DND-41 (cell line): ENCODE results near the gene ANGPTL4.

Source experiments
- ATAC-seq: fragments of 200-7000 bp; cut with Tn5 transposase; 3 replicates; pipeline ENCODE4 v1.9.1; 2021; ENCODE audit warnings: low read depth; ENCODE audit not compliant: insufficient read depth
- DNase-seq: peaks from one replicate; pipeline ENCODE4 v3.0.0-alpha.2; 2020
- H2AFZ ChIP-seq: 2 replicates; pipeline ENCODE4 v1.6.0; 2012; ENCODE audit warnings: low read depth, low read length
- H3K27ac ChIP-seq: 2 replicates; pipeline ENCODE4 v1.5.1; 2012; ENCODE audit warnings: low read length, inconsistent platforms
- H3K27me3 ChIP-seq: fragments of 200-600 bp; sonication (generic); 2 replicates; pipeline ENCODE4 v1.6.0; 2012; ENCODE audit warnings: low read length, mild to moderate bottlenecking, inconsistent platforms; ENCODE audit not compliant: insufficient read depth, poor library complexity
- H3K36me3 ChIP-seq: 2 replicates; pipeline ENCODE4 v1.5.1; 2012; ENCODE audit warnings: low read length, inconsistent platforms; ENCODE audit not compliant: insufficient read depth
- H3K4me1 ChIP-seq: 2 replicates; pipeline ENCODE4 v1.5.1; 2012; ENCODE audit warnings: mild to moderate bottlenecking, low read length; ENCODE audit not compliant: insufficient read depth
- H3K4me2 ChIP-seq: 2 replicates; pipeline ENCODE4 v1.6.0; 2012; ENCODE audit warnings: mild to moderate bottlenecking, moderate library complexity, low read length, inconsistent platforms; ENCODE audit not compliant: insufficient read depth
- H3K4me3 ChIP-seq, 2 experiments: fragments of 200-600 bp in 1 of 2; shearing (Covaris generic) in 1 of 2; 2 replicates each; pipeline ENCODE4 v1.5.1; 2012 to 2016; ENCODE audit warnings: inconsistent platforms in 2 of 2, low read length in 2 of 2, mild to moderate bottlenecking in 2 of 2, low read depth in 1 of 2, moderate library complexity in 1 of 2
- H3K79me2 ChIP-seq: 2 replicates; pipeline ENCODE4 v1.6.0; 2012; ENCODE audit warnings: low read length, inconsistent platforms; ENCODE audit not compliant: insufficient read depth
- H3K9ac ChIP-seq: 2 replicates; pipeline ENCODE4 v1.6.0; 2012; ENCODE audit warnings: low read depth, mild to moderate bottlenecking, inconsistent platforms, low read length, moderate library complexity
- H3K9me3 ChIP-seq: 2 replicates; pipeline ENCODE4 v1.5.1; 2012; ENCODE audit warnings: low read length, moderate library complexity, mild to moderate bottlenecking, inconsistent platforms; ENCODE audit not compliant: insufficient read depth, severe bottlenecking
- H4K20me1 ChIP-seq: 2 replicates; pipeline ENCODE4 v1.6.0; 2012; ENCODE audit warnings: low read length; ENCODE audit not compliant: insufficient read depth
- CTCF ChIP-seq: IDR thresholded peaks from 2 replicates; pipeline ENCODE4 v1.5.1; 2012; ENCODE audit warnings: borderline replicate concordance, low read length, moderate library complexity, mild to moderate bottlenecking; ENCODE audit not compliant: poor library complexity, severe bottlenecking; ENCODE audit errors: extremely low read depth
- EZH2 ChIP-seq: IDR thresholded peaks from 3 replicates; pipeline ENCODE4 v1.6.1; 2012; ENCODE audit warnings: borderline replicate concordance, low read depth, mild to moderate bottlenecking, moderate library complexity, low read length, inconsistent platforms; ENCODE audit not compliant: severe bottlenecking

ANGPTL4 gene

DNA sequence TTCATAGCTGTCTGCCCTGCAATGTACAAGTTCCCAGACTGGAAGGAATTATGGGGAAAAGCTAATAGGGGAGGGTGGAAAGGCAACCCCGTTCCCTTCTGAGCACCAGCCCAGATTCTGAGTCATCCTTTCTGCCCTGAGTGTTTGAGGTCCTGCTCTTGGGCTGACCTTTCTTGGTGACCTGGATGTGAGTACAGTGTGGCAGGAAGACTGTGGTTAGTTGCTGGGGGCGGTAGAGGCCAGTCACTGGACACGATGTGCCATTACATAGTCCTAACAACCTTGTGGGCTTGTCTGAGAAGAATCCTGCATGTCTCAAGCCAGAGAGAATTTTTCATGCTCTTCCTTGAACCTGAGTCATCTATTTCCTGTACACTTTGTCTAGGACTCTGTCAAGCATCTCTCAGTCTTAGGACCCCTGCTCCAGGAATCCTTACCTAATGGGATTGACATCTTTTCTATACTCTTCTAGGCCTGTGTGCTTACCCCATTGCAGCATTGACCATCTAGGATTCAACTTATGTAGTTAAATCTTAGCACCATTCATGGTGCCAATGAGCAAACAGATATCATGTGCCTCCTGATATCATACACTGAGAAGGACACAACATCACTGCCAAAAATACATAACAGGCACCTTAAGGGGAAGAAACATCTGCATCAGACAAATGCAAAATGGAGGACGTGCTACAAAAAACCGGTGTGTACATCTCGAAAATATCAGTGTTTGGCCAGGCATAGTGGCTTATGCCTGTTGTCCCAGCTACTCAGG, 8.1 kb upstream of the ANGPTL4 start:
- H3K4me3 ChIP-seq, result no peak overlapping the region
- peaks cover 6% of the 10 kb centered on the region for H3K4me1 ChIP-seq
- ATAC-seq (no peak), DNase-seq (no peak)
- H3K36me3 ChIP-seq, result no peaks in the 10 kb centered on the region
- H3K27me3 ChIP-seq, result no peaks in the 10 kb centered on the region
- H3K79me2 ChIP-seq, result no peaks in the 10 kb centered on the region
- peaks cover 3% of the 10 kb centered on the region; the same call in 1 of the 2 replicates for H4K20me1 ChIP-seq
- no peak overlapping the region for H3K9ac ChIP-seq
- H3K4me2 ChIP-seq, result no peak overlapping the region
- H2AFZ ChIP-seq, result no peak overlapping the region
- no peak overlapping the region for H3K27ac ChIP-seq
- TF ChIP-seq EZH2, result no peak
- no peak for TF ChIP-seq CTCF
- H3K9me3 ChIP-seq, result no peaks in the 10 kb centered on the region

DNA sequence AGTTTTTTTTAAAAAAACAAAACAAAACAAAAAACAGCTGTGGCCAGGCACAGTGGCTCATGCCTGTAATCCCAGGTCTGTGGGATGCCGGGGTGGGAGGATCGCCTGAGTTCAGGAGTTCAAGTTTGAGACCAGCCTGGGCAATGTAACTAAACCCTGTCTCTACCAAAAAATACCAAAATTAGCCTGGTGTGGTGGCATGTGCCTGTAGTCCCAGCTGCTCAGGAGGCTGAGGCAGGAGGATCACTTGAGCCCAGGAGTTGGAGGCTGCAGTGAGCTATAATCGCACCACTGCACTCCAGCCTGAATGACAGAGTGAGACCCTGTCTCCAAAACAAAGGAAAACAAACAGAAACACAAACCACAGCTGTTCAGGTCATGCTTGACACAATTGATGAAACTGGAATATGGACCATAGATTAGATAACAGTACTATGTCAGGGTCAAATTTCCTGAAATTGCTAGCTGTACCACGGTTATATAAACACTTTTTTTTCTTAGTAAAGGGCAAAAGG, 6.9 kb upstream of the ANGPTL4 start:
- Histone ChIP-seq H3K27me3 (no peaks in the 10 kb centered on the region), H3K9ac (no peak overlapping the region), H3K4me2 (no peak overlapping the region), H3K9me3 (no peaks in the 10 kb centered on the region), H4K20me1 (peaks cover 3% of the 10 kb centered on the region; the same call in 1 of the 2 replicates), H2AFZ (no peak overlapping the region), H3K4me1 (peaks cover 6% of the 10 kb centered on the region), H3K27ac (no peak overlapping the region), H3K4me3 (no peak overlapping the region), H3K36me3 (no peaks in the 10 kb centered on the region), H3K79me2 (no peaks in the 10 kb centered on the region)
- ATAC-seq (no peak), DNase-seq (no peak)
- TF ChIP-seq CTCF (no peak), EZH2 (no peak)

- Histone ChIP-seq H3K4me1 (peaks cover 3% of the 10 kb centered on the region), H3K36me3 (no peaks in the 10 kb centered on the region), H3K79me2 (no peaks in the 10 kb centered on the region), H3K4me2 (no peak overlapping the region), H3K4me3 (no peak overlapping the region), H3K27ac (no peak overlapping the region), H3K9ac (no peak overlapping the region), H4K20me1 (no peaks in the 10 kb centered on the region), H3K9me3 (no peaks in the 10 kb centered on the region), H3K27me3 (no peaks in the 10 kb centered on the region), H2AFZ (no peak overlapping the region)
- no peak for ATAC-seq
- TF ChIP-seq EZH2 (no peak), CTCF (no peak)
- no peak for DNase-seq
Observed at GRCh38 chr19:8358948-8359347, 5.0 kb upstream of the ANGPTL4 start.
